Nephron progenitor cell (in vitro differentiated cells): ENCODE data around the gene ZNF764.

Experiments
- DNase-seq: peaks from one replicate; pipeline ENCODE4 v3.0.0; 2021
- H3K27ac Mint-ChIP-seq: 2 replicates; pipeline ENCODE4 v1.8.0; 2021; ENCODE audit warnings: mild to moderate bottlenecking, moderate library complexity, mixed read lengths
- H3K27me3 Mint-ChIP-seq: 2 replicates; pipeline ENCODE4 v1.8.0; 2021; ENCODE audit warnings: mild to moderate bottlenecking, low read depth, mixed read lengths; ENCODE audit not compliant: poor library complexity
- H3K36me3 Mint-ChIP-seq: 2 replicates; pipeline ENCODE4 v1.8.0; 2021; ENCODE audit warnings: low read depth, mixed read lengths
- H3K4me1 Mint-ChIP-seq: 2 replicates; pipeline ENCODE4 v1.8.0; 2021; ENCODE audit warnings: mixed read lengths
- H3K4me3 Mint-ChIP-seq: 2 replicates; pipeline ENCODE4 v1.8.0; 2021; ENCODE audit warnings: mild to moderate bottlenecking, moderate library complexity, mixed read lengths
- H3K9me3 Mint-ChIP-seq: 2 replicates; pipeline ENCODE4 v1.8.0; 2021; ENCODE audit warnings: mild to moderate bottlenecking, moderate library complexity, mixed read lengths
- CTCF ChIP-seq: fragments of 200-600 bp; sonication (generic); IDR thresholded peaks from 2 replicates; pipeline ENCODE4 v1.5.0; 2021; ENCODE audit warnings: antibody characterized with exemption

The ZNF764 gene

DNA sequence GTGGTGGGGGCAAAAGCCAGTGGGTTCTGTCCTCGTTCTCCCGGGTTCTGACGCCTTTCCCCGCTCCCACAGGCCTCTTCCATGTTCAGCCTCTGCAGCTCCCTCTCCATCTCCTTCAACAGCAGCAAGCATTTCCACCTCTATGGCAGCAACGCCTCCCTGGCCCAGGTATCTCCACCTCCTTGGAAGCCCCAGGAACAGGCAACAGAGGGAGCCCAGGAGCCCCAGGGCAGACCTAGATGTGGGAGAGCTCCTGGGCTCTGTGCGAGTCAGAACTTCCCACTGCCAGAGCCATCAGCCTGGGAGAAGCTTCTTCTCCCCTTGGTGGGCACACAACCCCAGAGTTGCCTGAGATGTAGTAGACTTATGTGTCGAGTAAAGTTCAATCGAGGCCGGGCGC, 39.6 kb downstream of the ZNF764 start:
- no peaks in the 10 kb centered on the region for H3K9me3 Mint-ChIP-seq
- peaks cover 9% of the 10 kb centered on the region for H3K4me1 Mint-ChIP-seq
- DNase-seq = no peak
- no peak overlapping the region for H3K27ac Mint-ChIP-seq
- no peak for TF ChIP-seq CTCF
- no peaks in the 10 kb centered on the region for H3K36me3 Mint-ChIP-seq
- no peak overlapping the region for H3K4me3 Mint-ChIP-seq
- peaks cover 30% of the 10 kb centered on the region for H3K27me3 Mint-ChIP-seq

DNA sequence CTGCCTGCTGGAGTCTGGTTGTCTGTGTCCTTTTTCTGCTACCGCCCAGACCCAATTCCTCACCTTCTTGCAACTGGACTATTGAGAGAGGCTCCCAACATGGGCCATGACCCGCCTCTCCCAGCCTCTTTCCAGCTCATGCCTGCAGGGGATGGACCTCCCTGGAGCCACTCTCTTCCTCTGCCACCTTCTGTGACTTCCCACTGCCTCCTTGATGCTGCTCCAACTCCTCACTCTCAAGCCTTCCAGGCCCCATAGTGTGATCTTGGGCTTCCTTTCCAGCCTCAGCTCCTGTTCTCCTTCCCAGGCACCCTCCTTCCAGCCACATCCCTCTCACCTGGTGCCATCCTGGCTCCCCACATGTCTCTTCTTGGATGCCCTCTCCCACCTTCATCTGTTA, 42.9 kb downstream of the ZNF764 start:
- Mint-ChIP-seq H3K27me3 (peaks cover 35% of the 10 kb centered on the region), H3K27ac (peak overlapping the region; percentile 9), H3K4me1 (no peaks in the 10 kb centered on the region), H3K9me3 (no peaks in the 10 kb centered on the region), H3K4me3 (no peak overlapping the region), H3K36me3 (no peaks in the 10 kb centered on the region)
- TF ChIP-seq CTCF = no peak
- DNase-seq = no peak

DNA sequence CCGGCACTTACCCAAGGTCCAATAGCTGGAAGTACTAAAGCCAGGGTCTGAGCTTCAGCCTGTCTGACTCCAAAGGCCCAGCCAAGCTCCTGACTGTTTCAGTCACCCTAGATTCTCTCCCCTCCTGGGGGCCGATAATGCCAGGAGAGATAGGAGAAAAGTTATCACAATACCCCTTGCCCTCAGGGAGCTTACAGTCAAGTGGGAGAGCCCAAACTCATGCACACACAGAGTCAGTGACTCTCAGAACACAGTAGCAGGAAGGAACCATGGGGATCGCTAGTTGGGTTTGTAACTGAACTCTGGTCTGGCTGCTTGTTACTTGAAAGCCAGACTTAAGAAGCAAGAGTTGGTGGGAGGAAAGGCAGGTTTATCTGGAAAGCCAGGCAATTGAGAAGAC, 46.7 kb downstream of the ZNF764 start:
- Mint-ChIP-seq H3K36me3 (no peaks in the 10 kb centered on the region), H3K4me3 (no peak overlapping the region), H3K27me3 (peaks cover 27% of the 10 kb centered on the region), H3K4me1 (no peaks in the 10 kb centered on the region), H3K9me3 (no peaks in the 10 kb centered on the region), H3K27ac (no peak overlapping the region)
- no peak for TF ChIP-seq CTCF
- no peak for DNase-seq

DNA sequence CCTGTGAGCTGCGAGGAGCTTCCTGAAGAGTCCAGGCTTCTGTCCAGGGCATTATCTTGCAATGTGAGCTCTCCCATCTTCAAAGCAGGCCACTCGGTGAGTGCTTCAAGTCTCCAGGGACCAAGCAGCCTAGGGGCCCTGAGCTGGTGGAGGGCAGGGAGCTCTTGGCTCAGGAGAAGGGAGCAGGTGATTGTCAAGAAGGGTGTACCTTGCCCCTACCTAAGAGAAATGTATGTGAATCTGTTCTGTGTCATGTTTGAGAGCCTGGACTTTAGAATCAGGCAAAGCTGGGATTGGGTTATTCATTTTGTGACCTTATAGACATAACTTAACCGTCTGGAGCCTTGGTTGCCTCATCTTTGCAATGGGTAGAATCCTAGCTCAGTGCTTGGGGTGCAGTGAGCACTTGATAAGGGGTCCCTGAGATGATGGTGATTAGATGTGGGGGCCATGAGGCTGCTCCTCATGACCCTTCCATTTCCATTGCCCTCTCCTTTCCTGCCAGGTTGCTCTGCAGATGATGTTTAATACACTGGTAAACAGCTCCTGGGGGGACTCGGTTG, 47.7 kb downstream of the ZNF764 start:
- peaks cover 27% of the 10 kb centered on the region for H3K27me3 Mint-ChIP-seq
- no peak for TF ChIP-seq CTCF
- H3K36me3 Mint-ChIP-seq = no peaks in the 10 kb centered on the region
- H3K27ac Mint-ChIP-seq = no peak overlapping the region
- H3K9me3 Mint-ChIP-seq = no peaks in the 10 kb centered on the region
- no peak overlapping the region for H3K4me3 Mint-ChIP-seq
- DNase-seq = no peak
- H3K4me1 Mint-ChIP-seq = no peaks in the 10 kb centered on the region

DNA sequence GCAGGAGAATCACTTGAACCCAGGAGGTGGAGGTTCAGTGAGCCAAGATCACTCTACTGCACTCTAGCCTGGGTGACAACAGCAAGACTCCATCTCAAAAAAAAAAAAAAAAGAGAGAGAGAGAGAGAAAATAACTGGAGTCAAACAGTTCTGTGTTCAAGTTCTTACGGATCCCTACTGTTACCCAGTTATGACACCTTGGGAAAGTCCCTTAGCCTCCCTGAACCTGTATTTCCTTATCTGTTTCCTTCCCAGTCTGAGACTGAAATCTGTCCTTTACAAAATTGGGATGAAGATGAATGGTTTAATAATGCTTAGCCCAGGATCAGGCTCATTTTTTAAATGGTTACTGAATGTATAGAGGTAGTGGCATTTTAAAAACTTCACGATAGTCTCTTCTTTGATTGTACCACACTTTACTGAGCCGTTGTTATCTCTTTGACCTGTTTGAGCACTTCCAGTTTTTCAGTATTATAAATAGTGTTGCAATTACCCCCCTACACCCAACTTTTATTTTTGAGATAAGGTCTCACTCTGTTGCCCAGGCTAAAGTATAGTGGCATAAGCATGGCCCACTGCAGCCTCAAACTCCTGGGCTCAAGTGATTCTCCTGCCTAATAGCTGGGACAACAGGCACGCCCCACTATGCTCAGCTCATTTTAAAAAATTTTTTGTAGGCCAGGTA, 49.0 kb downstream of the ZNF764 start:
- H3K27ac Mint-ChIP-seq = no peak overlapping the region
- TF ChIP-seq CTCF = no peak
- H3K9me3 Mint-ChIP-seq = no peaks in the 10 kb centered on the region
- no peaks in the 10 kb centered on the region for H3K36me3 Mint-ChIP-seq
- no peak overlapping the region for H3K4me3 Mint-ChIP-seq
- no peaks in the 10 kb centered on the region for H3K4me1 Mint-ChIP-seq
- H3K27me3 Mint-ChIP-seq = peaks cover 22% of the 10 kb centered on the region
- DNase-seq = no peak
